Mononuclear cell (primary cell): ENCODE measurements around the gene FES. TPM values are rescaled to one million over a fixed set of nuclear protein-coding genes. Genes with fewer than 3 reads are reported as not detected.

ENCODE experiments used
- H3K27me3 ChIP-seq: 2 replicates; pipeline ENCODE4 v1.6.0; 2011; ENCODE audit warnings: low read length, control low read depth; ENCODE audit not compliant: insufficient read depth
- H3K4me1 ChIP-seq: 2 replicates; pipeline ENCODE4 v1.5.1; 2011; ENCODE audit warnings: mild to moderate bottlenecking, low read length, control low read depth; ENCODE audit not compliant: insufficient read depth
- H3K4me3 ChIP-seq: 2 replicates; pipeline ENCODE4 v1.5.1; 2011; ENCODE audit warnings: mild to moderate bottlenecking, low read length, moderate library complexity
- H3K9me3 ChIP-seq: 2 replicates; pipeline ENCODE4 v1.5.1; 2011; ENCODE audit warnings: low read depth, mild to moderate bottlenecking, control low read depth, low read length
- total RNA-seq: library from RNA; depleted of rRNA; stranded (reverse); fragments of >200 nt; gene quantifications from one replicate; pipeline ENCODE4 v1.2.3, GENCODE V29; 2012

FES gene
- total RNA-seq, 1 donor, result 27.9 TPM

- peaks cover 81% of the 10 kb centered on the region for H3K4me1 ChIP-seq
- no peak overlapping the region for H3K4me3 ChIP-seq
- no peaks in the 10 kb centered on the region for H3K9me3 ChIP-seq
- no peaks in the 10 kb centered on the region for H3K27me3 ChIP-seq
Measured at GRCh38 chr15:90855139-90855538, 29.2 kb upstream of the FES start.

GRCh38 chr15:90857337-90857736, 27.0 kb upstream of the FES start:
- Histone ChIP-seq H3K27me3 (no peaks in the 10 kb centered on the region), H3K4me1 (peaks cover 80% of the 10 kb centered on the region), H3K4me3 (no peak overlapping the region), H3K9me3 (no peaks in the 10 kb centered on the region)

GRCh38 chr15:90857883-90858443, 26.3 kb upstream of the FES start:
- Histone ChIP-seq H3K4me1 (peaks cover 80% of the 10 kb centered on the region), H3K9me3 (no peaks in the 10 kb centered on the region), H3K4me3 (no peak overlapping the region), H3K27me3 (no peaks in the 10 kb centered on the region)

GRCh38 chr15:90859234-90860131, 24.8 kb upstream of the FES start:
- Histone ChIP-seq H3K4me3 (no peak overlapping the region), H3K4me1 (peaks cover 80% of the 10 kb centered on the region), H3K27me3 (no peaks in the 10 kb centered on the region), H3K9me3 (no peaks in the 10 kb centered on the region)

- peaks cover 75% of the 10 kb centered on the region for H3K4me1 ChIP-seq
- no peaks in the 10 kb centered on the region for H3K27me3 ChIP-seq
- H3K9me3 ChIP-seq, result no peaks in the 10 kb centered on the region
- H3K4me3 ChIP-seq, result no peak overlapping the region
Measured at GRCh38 chr15:90860450-90860849, 23.9 kb upstream of the FES start.

GRCh38 chr15:90860942-90861675, 23.2 kb upstream of the FES start:
- H3K4me1 ChIP-seq, result peaks cover 72% of the 10 kb centered on the region

GRCh38 chr15:90862487-90862886, 21.8 kb upstream of the FES start:
- peaks cover 63% of the 10 kb centered on the region for H3K4me1 ChIP-seq

More at GRCh38 chr15:90860942-90861675, 23.2 kb upstream of the FES start:
- Histone ChIP-seq H3K4me3 (no peak overlapping the region), H3K9me3 (no peaks in the 10 kb centered on the region), H3K27me3 (no peaks in the 10 kb centered on the region)

GRCh38 chr15:90862964-90863778, 21.1 kb upstream of the FES start:
- peaks cover 61% of the 10 kb centered on the region for H3K4me1 ChIP-seq
- no peaks in the 10 kb centered on the region for H3K27me3 ChIP-seq
- no peaks in the 10 kb centered on the region for H3K9me3 ChIP-seq
- no peak overlapping the region for H3K4me3 ChIP-seq

More at GRCh38 chr15:90862487-90862886, 21.8 kb upstream of the FES start:
- no peaks in the 10 kb centered on the region for H3K27me3 ChIP-seq
- H3K9me3 ChIP-seq, result no peaks in the 10 kb centered on the region
- no peak overlapping the region for H3K4me3 ChIP-seq

- Histone ChIP-seq H3K4me3 (no peak overlapping the region), H3K9me3 (no peaks in the 10 kb centered on the region), H3K4me1 (peaks cover 69% of the 10 kb centered on the region), H3K27me3 (no peaks in the 10 kb centered on the region)
Measured at GRCh38 chr15:90863987-90864386, 20.3 kb upstream of the FES start.

- Histone ChIP-seq H3K9me3 (no peaks in the 10 kb centered on the region), H3K4me3 (no peak overlapping the region)
Measured at GRCh38 chr15:90864507-90864906, 19.8 kb upstream of the FES start.

GRCh38 chr15:90865702-90866101, 18.6 kb upstream of the FES start:
- Histone ChIP-seq H3K4me1 (peaks cover 70% of the 10 kb centered on the region), H3K4me3 (no peak overlapping the region), H3K9me3 (no peaks in the 10 kb centered on the region), H3K27me3 (no peaks in the 10 kb centered on the region)

More at GRCh38 chr15:90864507-90864906, 19.8 kb upstream of the FES start:
- no peaks in the 10 kb centered on the region for H3K27me3 ChIP-seq
- peaks cover 70% of the 10 kb centered on the region for H3K4me1 ChIP-seq

GRCh38 chr15:90866161-90866715, 18.1 kb upstream of the FES start:
- no peaks in the 10 kb centered on the region for H3K27me3 ChIP-seq
- H3K4me1 ChIP-seq, result peaks cover 69% of the 10 kb centered on the region
- no peak overlapping the region for H3K4me3 ChIP-seq
- no peaks in the 10 kb centered on the region for H3K9me3 ChIP-seq

- Histone ChIP-seq H3K9me3 (no peaks in the 10 kb centered on the region), H3K4me1 (peaks cover 63% of the 10 kb centered on the region), H3K4me3 (no peak overlapping the region), H3K27me3 (no peaks in the 10 kb centered on the region)
Measured at GRCh38 chr15:90866800-90867199, 17.5 kb upstream of the FES start.

- Histone ChIP-seq H3K9me3 (no peaks in the 10 kb centered on the region), H3K4me1 (peaks cover 66% of the 10 kb centered on the region), H3K4me3 (no peak within 1 kb of the TSS), H3K27me3 (no peaks in the 10 kb centered on the region)
Measured at GRCh38 chr15:90868261-90868689, 16.0 kb upstream of the FES start, which contains the start of gene FURIN. TSS of gene FURIN (plus strand) at chr15:90868588. CDS start at chr15:90875741, 7,153 bp downstream.
